Measurements from ENCODE around the gene MRPL49. TPM values are rescaled to one million over a fixed set of nuclear protein-coding genes. Genes with fewer than 3 reads are reported as not detected.
A peak's percentile ranks its signal among the peaks of the same experiment; 100 is the strongest.

Gene MRPL49
- total RNA-seq, 1 donor from 2014 or later, result 33.5 TPM

GRCh38 chr11:65100674-65101350 lies 21.3 kb upstream of the MRPL49 start:
- no peak for DNase-seq
- no peak for ATAC-seq (ENCODE audit: poor library complexity)
- intact Hi-C loops (cut with DNase I), result no loop called here

GRCh38 chr11:65102142-65103095 lies 19.7 kb upstream of the MRPL49 start:
- intact Hi-C loops (cut with DNase I), result no loop called here
- ATAC-seq (ENCODE audit: poor library complexity), result peak; percentile 61
- no peak for DNase-seq

DNA sequence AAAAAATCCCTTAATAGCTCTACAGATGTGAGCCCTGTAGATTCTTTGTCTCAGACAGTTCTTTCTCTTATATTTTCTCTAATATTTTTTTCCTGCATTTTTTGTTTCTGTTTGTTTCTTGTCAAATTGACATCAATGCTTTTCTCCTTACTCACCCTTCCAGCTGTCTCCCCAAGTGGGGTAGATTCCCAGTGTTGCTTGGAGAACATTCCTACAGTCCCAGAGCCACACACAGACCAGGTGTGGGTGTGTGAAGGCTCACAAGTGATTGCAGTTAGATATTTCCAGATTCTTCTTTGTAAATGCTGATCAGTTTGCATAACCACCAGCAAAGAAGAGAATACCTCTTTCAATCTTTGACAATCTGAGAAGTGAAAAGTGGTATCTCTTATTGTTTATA lies 18.6 kb upstream of the MRPL49 start:
- DNase-seq (no peak), ATAC-seq (ENCODE audit: poor library complexity) (no peak)
- intact Hi-C loops (cut with DNase I), result no loop called here

DNA sequence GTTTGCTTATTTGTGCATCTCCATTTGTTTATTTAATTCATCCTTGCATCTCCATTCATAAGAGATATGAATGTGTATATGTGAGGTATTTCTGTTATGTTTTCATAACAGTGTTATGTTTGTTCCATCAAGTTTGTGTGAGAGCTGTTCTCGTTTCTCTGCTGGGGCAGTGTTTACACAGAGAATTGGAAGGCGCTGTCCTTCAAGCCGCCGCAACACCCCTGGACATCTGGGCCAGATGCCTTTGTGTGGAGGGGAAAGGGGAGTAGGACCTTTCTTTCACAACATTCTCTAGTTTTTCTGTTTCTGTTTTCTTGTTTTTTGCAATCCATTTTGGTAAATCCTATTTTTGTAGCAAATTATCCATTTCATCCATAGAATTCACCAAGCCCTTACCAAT lies 17.5 kb upstream of the MRPL49 start:
- DNase-seq, result no peak
- intact Hi-C loops (cut with DNase I), result no loop called here
- peak; percentile 56 for ATAC-seq (ENCODE audit: poor library complexity)

DNA sequence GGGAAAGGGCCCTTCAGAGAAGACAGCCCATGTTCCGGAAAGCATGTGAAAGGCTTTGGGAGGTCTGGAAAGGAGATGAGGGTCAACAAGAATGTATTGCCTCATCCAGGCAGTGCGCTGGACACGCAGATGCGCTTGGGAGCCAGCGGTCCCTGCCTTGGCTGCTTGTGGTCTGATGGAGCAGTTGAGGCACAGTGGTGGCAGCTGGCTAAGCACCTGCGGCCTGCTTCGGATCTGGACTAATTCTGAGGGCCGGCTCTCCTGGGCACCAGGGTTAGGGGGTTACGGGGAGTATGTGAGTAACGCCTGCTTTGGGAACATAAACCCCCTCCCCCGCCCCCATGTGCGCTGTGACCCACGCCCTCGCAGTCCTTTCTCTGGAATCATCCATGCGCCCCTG lies 15.0 kb upstream of the MRPL49 start:
- ATAC-seq (ENCODE audit: poor library complexity), result no peak
- DNase-seq, result peak; percentile 37
- intact Hi-C loops (cut with DNase I), result no loop called here

DNA sequence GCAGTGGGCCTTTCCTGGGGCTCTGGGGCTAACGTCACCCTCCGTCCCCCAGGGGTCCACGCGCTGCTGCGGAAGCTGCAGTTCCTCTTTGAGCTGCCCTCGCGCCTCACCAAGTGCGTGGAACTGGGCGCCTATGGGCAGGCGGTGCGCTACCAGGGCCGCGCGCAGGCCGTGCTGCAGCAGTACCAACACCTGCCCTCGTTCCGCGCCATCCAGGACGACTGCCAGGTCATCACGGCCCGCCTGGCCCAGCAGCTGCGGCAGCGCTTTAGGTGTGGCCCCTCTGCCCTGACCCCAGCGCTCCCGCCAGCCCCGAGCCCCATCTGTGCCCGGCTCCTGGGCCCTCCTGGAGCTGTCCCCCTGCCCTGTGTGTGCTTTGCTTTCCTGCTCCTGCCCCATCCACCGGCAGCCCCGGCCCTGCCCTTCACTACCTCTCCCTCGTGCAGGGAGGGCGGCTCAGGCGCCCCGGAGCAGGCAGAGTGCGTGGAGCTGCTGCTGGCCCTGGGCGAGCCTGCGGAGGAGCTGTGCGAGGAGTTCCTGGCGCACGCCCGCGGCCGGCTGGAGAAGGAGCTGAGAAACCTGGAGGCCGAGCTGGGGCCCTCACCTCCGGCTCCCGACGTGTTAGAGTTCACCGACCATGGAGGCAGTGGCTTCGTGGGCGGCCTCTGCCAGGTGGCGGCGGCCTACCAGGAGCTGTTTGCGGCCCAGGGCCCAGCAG lies 14.2 kb upstream of the MRPL49 start:
- no peak for ATAC-seq (ENCODE audit: poor library complexity)
- intact Hi-C loops (cut with DNase I), result no loop called here
- peak; percentile 34 for DNase-seq

GRCh38 chr11:65108469-65109123 lies 13.5 kb upstream of the MRPL49 start:
- no peak for DNase-seq
- no peak for ATAC-seq (ENCODE audit: poor library complexity)
- intact Hi-C loops (cut with DNase I), result no loop called here

GRCh38 chr11:65109231-65110198 lies 12.6 kb upstream of the MRPL49 start:
- intact Hi-C loops (cut with DNase I), result loop anchor here (10.0 kb wide), 1 partner anchor 265 kb away; the partner anchor contains the start of gene CDC42BPG
- DNase-seq (peak; percentile 36), ATAC-seq (ENCODE audit: poor library complexity) (no peak)

GRCh38 chr11:65110354-65110861 lies 11.7 kb upstream of the MRPL49 start:
- intact Hi-C loops (cut with DNase I), result loop anchor here (10.0 kb wide), 1 partner anchor 266 kb away; the partner anchor contains the start of gene CDC42BPG
- DNase-seq (peak; percentile 89), ATAC-seq (ENCODE audit: poor library complexity) (peak; percentile 58)

DNA sequence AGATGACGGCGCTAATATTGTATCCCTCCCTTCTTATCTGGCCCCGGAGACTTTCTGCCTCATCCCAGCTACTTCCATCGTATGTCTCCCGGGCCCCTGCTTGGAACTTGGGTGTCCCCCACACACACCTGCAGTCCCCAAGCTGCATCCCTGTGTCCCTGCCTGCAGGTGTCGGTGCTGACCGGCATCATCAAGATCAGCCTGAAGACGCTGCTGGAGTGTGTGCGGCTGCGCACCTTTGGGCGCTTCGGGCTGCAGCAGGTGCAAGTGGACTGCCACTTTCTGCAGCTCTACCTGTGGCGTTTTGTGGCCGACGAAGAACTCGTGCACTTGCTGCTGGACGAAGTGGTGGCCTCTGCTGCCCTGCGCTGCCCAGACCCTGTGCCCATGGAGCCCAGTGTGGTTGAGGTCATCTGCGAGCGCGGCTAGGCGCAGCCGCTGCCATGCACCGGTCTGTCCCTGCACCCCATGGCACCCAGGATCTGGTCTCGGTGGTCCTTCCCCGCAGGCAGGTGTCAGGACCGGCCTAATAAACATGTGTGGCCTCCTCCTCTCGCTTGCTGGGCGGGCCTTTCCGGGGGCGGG lies 10.9 kb upstream of the MRPL49 start:
- intact Hi-C loops (cut with DNase I), result loop anchor here (10.0 kb wide), 1 partner anchor 266 kb away; the partner anchor contains the start of gene CDC42BPG
- ATAC-seq (ENCODE audit: poor library complexity) (no peak), DNase-seq (no peak)

- intact Hi-C loops (cut with DNase I), result loop anchor here (10.0 kb wide), 1 partner anchor 267 kb away; the partner anchor contains the start of gene CDC42BPG
- DNase-seq (peak; percentile 98), ATAC-seq (ENCODE audit: poor library complexity) (peak; percentile 90)
These were observed 10.2 kb upstream of the MRPL49 start, which contains the start of gene TM7SF2 for GRCh38 chr11:65111744-65112545. Gene TM7SF2 (plus strand): TSS chr11:65111872. CDS start chr11:65112016, 144 bp downstream.

DNA sequence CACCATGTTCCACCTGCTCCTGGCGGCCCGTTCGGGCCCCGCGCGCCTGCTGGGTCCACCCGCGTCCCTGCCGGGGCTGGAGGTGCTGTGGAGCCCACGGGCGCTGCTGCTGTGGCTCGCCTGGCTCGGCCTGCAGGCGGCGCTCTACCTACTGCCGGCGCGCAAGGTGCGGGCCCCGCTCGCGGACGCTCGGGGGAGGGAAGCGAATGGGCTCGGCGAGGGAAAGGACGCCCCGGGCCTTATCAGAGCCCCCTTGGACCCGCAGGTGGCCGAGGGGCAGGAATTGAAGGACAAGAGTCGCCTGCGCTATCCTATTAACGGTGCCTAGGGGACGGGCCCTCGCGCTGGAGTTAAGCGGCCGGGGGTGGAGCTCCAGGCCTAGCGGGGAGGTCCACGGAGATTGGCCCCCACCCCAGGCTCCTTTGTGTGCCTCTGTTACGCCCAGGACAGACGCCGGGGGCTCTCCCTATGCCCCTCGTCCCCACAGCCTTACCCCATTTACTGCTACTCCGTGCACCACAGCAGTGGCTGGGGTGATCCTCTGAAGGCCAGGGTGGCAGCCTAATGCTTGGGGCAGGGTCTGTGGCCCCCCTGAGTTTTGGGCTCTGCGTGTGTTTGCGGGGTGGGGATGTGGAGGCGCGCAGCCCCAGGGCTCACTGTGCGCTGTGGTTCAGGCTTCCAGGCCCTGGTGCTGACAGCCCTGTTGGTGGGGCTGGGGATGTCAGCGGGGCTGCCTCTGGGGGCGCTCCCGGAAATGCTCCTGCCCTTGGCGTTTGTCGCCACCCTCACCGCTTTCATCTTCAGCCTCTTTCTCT lies 9.4 kb upstream of the MRPL49 start:
- peak; percentile 62 for ATAC-seq (ENCODE audit: poor library complexity)
- intact Hi-C loops (cut with DNase I), result loop anchor here (10.0 kb wide), 1 partner anchor 268 kb away; the partner anchor contains the start of gene CDC42BPG
- DNase-seq, result peak; percentile 78

GRCh38 chr11:65113361-65113756 lies 8.8 kb upstream of the MRPL49 start:
- intact Hi-C loops (cut with DNase I), result loop anchor here (10.0 kb wide), 1 partner anchor 269 kb away; the partner anchor contains the start of gene CDC42BPG
- no peak for DNase-seq
- ATAC-seq (ENCODE audit: poor library complexity), result no peak

DNA sequence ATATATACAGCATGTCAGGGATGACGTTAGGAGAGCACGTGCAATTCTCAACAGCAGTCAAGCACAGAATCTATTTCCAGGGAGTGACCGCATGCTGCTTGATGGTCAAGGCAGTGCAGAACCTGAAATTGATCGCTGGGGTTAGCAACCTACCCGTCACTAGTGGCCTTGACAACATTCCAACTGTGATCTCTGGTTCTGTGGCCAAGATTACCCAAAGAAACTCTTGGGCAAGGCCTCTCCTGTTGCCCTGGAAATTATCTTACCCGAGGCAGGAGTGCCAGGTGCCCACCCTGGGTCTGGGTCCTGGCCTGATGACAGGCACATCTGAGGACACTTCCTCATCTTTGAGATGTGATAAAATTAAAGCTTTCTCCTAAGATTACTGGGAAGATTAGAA lies 8.3 kb upstream of the MRPL49 start:
- ATAC-seq (ENCODE audit: poor library complexity) (no peak), DNase-seq (no peak)
- intact Hi-C loops (cut with DNase I), result loop anchor here (10.0 kb wide), 1 partner anchor 269 kb away; the partner anchor contains the start of gene CDC42BPG
